Spleen (tissue), 7 donors: ENCODE measurements around the gene FRMPD2.

Experiments used
- CTCF ChIP-seq, 11 experiments: fragments of 200-600 bp in 7 of 11; fragments of 450-650 bp in 4 of 11; sonication (generic) in 4 of 11; IDR thresholded peaks in 8 of 11; conservative IDR thresholded peaks in 3 of 11; 1 replicate in 7 of 11; 2 replicates in 4 of 11; pipeline versions ENCODE4 v1.4.0 to v1.8.0; 2016 to 2021; ENCODE audit warnings: antibody characterized with exemption in 11 of 11, inconsistent platforms in 4 of 11, mild to moderate bottlenecking in 1 of 11
- POLR2A ChIP-seq, 3 donors: fragments of 450-650 bp; IDR thresholded peaks; one replicate each; pipeline ENCODE4 v1.5.1; 2017; ENCODE audit warnings: antibody characterized with exemption in 3 of 3, mild to moderate bottlenecking in 1 of 3
- POLR2AphosphoS5 ChIP-seq, 3 donors: sonication (generic); formaldehyde crosslinking; IDR thresholded peaks; one replicate each; pipeline ENCODE4 v1.5.1; 2017; ENCODE audit warnings: antibody characterized with exemption in 3 of 3
- donor health status: DM: no; HTN: no; CAD: no; lungs with moderate emphysema.
- donor health status: DM: no; HTN: no; CAD: no.
- donor health status: DM: no; HTN: no; CAD: no.

- TF ChIP-seq POLR2A (IDR thresholded peaks at IDR 0.05) (no peak), POLR2AphosphoS5 (IDR thresholded peaks at IDR 0.05) (no peak), CTCF (IDR thresholded peaks at IDR 0.05 in 8 of 11, conservative IDR thresholded peaks at IDR 0.05 in 3 of 11) (no peak)
Measured at GRCh38 chr10:48248462-48248861, 26.0 kb downstream of the FRMPD2 start.
